Subcutaneous adipose tissue (tissue), 4 donors: ENCODE data around the gene PHF21B. TPM values are rescaled to one million over a fixed set of nuclear protein-coding genes. Genes with fewer than 3 reads are reported as not detected.

Source experiments
- total RNA-seq, 4 donors: library from RNA; depleted of rRNA; stranded (reverse); fragments of >200 nt; gene quantifications; one replicate each; pipeline ENCODE4 v1.1.0, GENCODE V29; 2016
- TF ChIP-seq, protein P1 (sequence below): fragments of 450-650 bp; IDR thresholded peaks from one replicate; pipeline ENCODE4 v1.5.1; 2016; ENCODE audit warnings: low read depth, mild to moderate bottlenecking, control low read depth, antibody characterized with exemption, moderate library complexity

Gene PHF21B
- total RNA-seq, 4 donors from 2014 or later = 0.16 TPM; not detected in 3

DNA sequence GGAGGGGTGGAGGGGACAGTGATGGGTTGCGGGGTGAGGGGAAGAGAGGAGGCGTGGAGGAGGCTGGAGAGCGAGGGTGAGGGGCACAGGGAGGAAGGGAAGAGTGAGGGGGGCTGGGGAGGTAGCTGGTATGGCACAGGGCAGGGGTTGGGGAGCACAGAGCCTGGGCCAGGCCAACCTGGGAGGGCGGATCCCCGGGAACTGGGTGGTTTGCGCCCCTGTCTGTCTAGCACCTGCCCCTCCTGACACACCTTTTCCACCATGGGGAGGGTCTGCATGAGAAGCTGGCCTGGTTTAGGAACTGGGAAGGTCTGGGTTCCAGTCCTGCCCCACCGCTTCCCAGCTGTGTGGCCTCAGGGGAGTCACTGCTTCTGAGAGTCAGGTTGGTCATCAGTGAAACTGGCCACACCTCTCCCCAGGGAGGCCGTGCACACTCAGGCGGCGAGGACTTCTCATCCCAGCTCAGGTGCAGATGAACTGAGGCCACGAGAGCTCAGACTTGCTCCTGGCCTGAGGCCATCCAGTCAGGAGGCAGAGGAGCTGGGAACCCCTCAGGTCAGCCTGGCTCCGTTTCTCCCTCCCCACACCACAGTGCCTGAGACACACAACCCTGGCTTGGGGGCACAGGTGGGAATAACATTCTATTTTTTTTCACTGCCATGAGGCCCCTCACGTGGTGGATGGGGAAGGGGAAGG lies 95.6 kb downstream of the PHF21B start:
- TF ChIP-seq, protein P1, sequence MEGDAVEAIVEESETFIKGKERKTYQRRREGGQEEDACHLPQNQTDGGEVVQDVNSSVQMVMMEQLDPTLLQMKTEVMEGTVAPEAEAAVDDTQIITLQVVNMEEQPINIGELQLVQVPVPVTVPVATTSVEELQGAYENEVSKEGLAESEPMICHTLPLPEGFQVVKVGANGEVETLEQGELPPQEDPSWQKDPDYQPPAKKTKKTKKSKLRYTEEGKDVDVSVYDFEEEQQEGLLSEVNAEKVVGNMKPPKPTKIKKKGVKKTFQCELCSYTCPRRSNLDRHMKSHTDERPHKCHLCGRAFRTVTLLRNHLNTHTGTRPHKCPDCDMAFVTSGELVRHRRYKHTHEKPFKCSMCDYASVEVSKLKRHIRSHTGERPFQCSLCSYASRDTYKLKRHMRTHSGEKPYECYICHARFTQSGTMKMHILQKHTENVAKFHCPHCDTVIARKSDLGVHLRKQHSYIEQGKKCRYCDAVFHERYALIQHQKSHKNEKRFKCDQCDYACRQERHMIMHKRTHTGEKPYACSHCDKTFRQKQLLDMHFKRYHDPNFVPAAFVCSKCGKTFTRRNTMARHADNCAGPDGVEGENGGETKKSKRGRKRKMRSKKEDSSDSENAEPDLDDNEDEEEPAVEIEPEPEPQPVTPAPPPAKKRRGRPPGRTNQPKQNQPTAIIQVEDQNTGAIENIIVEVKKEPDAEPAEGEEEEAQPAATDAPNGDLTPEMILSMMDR = no peak

DNA sequence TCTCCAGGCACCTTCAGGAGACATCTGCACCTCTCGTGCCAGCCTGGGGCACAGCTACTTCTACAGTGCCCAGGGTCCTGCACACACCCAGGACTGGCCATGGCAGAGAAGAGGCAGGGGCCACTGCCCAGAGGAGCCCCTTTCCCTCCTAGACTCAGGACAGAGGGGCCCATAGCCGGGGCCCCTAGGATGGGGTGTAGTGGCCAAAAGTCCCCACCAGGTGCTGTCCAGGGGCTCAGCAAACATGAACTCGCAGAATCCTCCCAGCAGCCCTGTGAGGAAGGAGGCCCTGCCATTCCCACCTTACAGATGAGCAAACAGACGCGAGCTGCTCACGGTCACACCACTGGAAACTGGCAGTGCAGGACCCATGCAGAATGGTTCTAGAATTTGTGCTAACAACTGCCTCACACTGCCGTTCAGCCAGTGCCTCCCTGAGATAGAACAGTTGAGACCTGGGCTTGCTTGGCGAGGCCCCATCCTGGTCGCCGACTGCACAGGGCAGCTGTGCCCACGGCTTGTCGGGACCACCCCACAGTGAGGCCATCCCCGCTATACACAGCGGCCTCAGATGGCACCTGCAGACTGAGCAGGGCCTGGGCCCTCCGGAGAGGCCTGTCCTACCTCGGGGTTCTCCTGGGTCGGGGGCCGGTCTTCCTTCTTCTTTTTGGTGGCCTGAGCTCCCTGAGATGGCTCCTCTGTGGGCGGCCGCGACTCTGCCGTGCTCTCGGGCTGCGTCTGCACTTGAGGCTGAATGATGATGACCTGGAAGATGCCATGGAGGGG lies 96.4 kb downstream of the PHF21B start:
- TF ChIP-seq, protein P1 = no peak

DNA sequence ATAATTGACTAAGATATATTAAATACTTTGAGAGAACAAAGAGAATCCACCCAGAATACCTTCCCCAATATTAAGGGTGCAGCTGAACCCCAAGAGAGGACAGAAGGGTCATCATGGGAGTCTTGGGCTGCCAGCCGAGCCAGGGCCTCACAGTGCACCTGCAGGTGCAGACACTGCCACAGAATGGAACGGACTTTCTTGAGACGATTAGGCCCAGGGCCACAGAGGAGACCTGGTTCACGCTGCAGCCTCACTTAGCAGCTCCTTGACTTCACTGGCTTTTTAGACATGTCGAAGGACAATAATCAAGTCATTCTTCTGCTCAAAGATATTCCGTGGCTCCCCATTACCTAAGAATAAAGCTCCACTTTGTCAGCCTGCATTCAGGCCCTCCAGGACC lies 100.6 kb downstream of the PHF21B start:
- TF ChIP-seq, protein P1 = no peak

GRCh38 chr22:44907765-44908737 lies 101.8 kb downstream of the PHF21B start:
- TF ChIP-seq, protein P1 = no peak

- TF ChIP-seq, protein P1 = no peak
Observed at GRCh38 chr22:44906999-44907644, 102.7 kb downstream of the PHF21B start.

DNA sequence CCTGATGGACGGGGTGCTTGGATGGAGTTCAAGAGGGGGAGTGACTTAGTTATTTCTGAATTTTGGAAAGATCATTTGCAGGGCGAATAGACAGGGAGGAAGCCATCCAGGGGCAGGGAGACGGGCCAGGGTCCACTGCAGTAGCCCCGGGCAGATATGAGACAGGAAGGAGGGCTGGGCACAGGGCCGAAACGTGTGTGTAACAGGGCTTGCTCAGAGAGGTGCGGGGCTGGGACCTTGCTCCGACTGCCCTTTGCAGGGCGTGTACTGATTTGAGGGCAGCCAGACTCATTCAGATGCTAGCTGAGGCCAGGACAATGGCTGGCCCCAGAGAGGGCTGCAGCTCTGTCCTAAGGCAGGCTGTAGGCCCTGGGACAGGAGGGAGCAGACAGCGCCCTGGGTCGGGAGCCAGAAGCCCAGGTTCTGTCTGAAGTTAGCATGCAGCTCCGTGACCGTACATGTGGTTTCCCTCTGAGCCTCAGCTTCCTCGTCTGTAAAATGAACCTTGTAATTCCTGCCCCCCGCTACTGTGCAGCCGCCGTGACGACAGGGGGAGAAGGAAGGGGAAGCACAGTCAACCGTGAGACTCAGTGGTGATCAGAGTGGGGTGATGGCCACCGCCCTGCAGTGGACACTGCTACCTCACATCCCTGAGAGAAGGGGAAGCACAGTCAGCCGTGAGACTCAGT lies 103.4 kb downstream of the PHF21B start:
- TF ChIP-seq, protein P1 = no peak
